Measurements from ENCODE around the gene LAMC1.

- no peak for TF ChIP-seq EZH2 (IDR thresholded peaks at IDR 0.05; ENCODE audit: borderline replicate concordance, insufficient read depth, low read length, poor library complexity, severe bottlenecking)
- no peak for TF ChIP-seq POLR2AphosphoS5 (IDR thresholded peaks at IDR 0.05)
- TF ChIP-seq, protein P1, sequence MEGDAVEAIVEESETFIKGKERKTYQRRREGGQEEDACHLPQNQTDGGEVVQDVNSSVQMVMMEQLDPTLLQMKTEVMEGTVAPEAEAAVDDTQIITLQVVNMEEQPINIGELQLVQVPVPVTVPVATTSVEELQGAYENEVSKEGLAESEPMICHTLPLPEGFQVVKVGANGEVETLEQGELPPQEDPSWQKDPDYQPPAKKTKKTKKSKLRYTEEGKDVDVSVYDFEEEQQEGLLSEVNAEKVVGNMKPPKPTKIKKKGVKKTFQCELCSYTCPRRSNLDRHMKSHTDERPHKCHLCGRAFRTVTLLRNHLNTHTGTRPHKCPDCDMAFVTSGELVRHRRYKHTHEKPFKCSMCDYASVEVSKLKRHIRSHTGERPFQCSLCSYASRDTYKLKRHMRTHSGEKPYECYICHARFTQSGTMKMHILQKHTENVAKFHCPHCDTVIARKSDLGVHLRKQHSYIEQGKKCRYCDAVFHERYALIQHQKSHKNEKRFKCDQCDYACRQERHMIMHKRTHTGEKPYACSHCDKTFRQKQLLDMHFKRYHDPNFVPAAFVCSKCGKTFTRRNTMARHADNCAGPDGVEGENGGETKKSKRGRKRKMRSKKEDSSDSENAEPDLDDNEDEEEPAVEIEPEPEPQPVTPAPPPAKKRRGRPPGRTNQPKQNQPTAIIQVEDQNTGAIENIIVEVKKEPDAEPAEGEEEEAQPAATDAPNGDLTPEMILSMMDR (IDR thresholded peaks at IDR 0.05; ENCODE audit: poor library complexity, severe bottlenecking) = no peak
- TF ChIP-seq RAD21 (conservative IDR thresholded peaks at IDR 0.05) = no peak
- no peak for TF ChIP-seq MXI1 (conservative IDR thresholded peaks at IDR 0.05; ENCODE audit: poor library complexity, severe bottlenecking)
Observed at GRCh38 chr1:183025010-183025337, 1.8 kb downstream of the LAMC1 start.

Measured in neural cell (in vitro differentiated cells).